ENCODE measurements around the gene EFR3B.
"Not testable (repeated sequence)": the region's sequence is repeated elsewhere in the genome, so short reads cannot be mapped to it uniquely, and the experiment has no call there.

The EFR3B gene

DNA sequence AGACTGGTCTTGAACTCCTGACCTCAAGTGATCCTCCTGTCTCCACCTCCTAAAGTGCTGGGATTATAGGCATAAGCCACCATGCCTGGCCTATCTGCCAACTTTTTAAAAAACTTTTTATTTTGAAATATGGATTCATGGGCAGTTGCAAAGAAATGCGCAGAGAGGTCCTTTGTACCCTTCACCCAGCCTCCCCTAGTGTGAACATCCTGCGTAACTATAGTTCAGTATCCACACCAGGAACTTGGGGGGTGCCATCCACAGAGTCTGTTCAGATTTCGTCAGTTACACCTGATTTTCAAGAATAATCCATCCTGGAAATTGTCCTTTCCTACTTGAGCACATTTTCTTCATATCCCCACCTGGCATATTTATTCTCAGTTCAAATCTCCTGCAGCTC lies 33.0 kb downstream of the EFR3B start:
- DNase-seq: no peak

DNA sequence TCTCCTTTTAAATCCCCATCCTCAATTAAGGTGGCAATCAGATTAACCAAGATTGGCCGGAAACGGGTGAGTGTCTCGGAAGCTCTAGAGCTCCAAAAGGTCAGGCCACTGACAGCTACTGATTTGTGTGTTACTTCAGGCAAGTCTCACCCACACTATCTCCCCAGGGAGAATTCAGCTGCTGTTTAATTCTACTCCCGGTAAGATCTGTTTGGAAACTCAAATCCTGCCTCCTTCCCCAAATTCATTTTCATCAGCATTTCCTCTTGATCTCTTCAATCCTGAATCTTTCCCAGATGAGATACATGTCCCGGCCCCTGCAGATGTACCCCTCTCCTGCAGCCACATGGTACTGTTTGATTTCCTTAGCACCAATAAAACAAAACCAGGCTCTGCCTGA lies 34.9 kb downstream of the EFR3B start:
- peak; percentile 60 for DNase-seq

DNA sequence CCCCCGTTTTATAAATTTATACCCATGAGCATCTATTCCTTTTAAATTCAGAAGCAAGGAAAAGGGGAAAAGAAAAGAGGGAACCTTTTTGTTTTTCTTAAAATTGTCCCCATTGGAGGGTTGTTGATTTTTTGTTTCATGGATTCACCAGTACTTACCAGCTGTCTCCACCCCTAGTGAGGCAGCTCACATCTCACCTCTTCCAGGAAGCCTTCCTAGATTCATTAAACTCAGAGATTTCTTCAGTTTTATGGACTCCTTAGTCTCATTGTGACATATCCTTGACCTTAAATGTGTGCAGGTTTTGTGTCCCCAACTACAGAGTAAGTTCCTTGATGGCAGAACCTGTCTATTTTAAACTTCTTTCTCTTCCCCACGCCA lies 35.9 kb downstream of the EFR3B start:
- no peak for DNase-seq

DNA sequence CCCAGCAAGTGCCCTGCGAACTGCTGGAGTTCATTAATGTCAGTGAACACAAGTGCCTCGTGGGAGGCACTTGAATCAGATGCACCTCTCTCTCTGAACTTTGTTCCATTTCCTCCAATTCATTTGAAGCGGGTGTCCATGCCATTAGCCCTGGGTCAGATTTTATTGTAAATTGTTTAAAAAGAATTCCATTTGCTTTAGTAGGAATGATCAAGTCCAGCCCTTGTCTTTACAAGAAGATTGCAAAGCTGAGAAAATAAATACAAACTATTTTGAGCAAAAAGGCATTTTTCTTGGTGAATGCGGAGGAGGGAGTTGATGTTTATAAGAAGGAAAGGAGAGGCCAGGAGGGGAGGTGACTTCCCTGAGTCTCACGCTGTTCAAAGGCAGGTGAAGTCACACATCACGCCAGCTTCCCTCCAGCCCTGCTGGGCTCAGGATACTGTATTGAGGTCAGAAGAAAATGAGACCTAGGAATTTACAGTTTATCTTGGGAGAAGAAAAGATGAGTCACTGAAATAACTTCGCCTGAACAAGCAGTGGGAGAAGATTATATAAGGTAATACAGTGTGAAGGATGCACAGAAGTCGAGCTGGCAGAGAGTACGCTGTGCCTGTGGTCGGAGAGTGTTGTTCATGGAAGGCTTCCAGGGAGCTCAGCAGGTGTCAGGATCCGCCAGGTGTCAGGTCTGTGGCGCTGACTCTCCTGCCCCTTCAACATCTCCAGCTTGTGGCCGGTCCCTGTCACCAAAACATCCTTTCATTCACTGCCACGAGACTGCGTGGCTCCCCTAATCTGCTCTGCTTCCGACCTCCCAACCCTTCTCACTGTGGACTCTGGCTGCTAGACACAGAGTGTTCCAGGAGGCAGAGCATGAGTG lies 36.5 kb downstream of the EFR3B start:
- DNase-seq: peak; percentile 78

DNA sequence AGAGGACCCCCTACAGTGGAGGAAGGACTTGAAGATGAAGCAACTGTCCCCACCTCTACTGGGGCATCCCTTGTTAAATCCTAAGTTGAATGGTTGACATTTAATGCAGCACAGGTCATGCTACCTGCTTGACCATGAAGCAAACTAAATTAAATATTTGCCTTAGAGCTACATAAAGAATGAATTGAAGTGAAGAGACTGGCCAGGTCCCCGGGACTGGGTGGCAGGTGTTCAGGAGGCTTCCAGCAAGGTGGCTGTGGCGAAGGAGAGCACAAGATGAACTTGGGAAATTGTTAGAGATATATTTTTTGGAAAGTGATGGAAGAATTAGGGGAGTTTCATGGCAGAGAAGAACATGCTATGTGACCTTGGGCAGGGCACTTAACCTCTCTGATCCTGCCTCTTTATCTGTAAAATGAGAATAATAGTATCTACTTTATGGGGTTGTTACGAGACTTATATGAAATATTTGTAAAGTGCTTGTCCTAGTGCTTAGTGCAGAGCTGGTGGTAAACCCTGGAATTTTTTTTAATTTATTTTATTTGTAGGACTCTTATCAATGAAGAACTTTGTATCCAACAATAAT lies 37.3 kb downstream of the EFR3B start:
- DNase-seq: no peak

DNA sequence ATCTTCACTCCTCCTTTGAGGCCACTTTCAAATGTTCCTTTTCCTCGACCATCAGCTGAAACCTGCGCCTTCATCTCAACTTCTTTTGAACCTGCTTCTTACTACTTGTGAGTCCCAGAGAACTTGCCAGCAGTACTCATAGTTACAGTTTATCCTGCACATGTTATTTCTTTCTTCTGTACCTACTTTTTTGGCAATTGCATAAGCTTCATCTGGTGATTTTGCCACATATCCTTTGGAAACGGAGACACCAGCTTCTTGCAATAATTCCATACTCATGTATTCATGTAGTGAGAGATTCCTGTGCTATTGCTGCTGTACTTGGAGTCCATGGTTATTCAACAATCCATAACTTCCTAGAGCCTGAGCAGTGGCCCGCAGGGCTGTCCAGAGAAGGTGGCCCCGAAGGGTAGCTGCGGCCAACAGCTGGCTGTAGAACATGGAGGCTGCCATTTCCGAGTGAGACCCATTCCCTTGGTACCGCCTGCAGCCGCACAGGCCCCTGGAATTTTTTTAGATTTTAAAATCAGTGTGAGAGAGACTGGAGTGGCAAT lies 39.4 kb downstream of the EFR3B start:
- no peak for DNase-seq

DNA sequence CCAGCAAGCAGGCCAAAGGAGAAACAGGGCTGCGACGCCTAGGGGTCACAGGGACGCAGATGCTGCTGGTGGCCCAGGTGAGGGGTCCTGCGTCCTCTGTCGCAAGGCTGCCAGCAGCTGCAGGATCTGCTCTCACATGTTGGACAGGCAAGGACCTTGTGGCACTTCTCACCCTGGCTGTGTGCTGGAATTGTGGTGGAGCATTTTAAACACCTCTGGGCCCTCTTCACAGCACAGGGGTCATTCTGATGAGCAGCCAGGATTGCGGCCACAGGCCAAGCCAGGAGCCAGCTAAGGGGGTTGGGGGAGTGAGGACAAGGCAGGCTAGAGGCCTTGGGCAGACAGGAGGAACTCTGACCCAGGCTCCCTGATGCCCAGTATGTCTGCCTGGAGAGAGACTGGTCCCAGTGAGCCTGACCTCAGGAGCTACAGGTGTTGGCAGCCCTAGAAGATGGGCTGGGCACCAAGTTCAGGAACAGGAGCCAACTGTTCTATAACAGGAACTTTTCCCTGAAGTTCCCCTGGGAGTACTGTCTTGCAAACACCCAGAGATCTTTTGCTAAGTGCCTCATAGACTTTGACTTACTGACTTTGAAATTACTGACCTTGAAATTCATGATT lies 40.2 kb downstream of the EFR3B start:
- DNase-seq: no peak

DNA sequence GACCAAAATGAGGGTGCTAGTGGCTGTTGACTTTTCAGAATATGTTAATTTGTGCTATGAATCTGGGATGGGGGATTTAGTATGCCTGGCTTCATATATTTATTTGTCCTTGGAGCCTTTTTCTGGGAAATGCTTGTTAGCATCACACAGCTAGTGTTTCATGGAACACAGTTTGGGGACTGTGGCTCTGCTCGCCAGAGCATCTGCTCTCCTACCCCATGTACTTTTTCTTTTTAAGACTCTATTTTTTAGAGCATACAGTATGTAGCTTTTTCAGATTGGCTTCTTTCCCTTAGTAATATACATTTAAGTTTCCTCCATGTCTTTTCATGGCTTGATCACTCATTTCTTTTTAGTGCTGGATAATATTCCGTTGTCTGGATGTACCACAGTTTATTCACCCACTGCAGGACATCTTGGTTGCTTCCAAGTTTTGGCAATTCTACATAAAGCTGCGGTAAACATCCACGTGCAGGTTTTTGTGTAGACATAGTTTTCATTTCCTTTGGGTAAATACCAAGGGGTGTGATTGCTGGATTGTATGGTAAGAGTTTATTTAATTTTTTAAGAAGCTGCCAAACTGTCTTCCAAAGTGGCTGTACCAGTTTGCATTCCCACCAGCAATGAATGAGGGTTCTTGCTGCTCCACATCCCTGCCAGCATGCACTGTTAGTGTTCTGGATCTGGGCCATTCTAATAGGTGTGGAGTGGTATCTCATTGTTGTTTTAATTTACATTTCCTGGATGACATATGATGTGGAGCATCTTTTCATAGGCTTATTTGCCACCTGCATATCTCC lies 44.1 kb downstream of the EFR3B start:
- peak; percentile 6 for DNase-seq

DNA sequence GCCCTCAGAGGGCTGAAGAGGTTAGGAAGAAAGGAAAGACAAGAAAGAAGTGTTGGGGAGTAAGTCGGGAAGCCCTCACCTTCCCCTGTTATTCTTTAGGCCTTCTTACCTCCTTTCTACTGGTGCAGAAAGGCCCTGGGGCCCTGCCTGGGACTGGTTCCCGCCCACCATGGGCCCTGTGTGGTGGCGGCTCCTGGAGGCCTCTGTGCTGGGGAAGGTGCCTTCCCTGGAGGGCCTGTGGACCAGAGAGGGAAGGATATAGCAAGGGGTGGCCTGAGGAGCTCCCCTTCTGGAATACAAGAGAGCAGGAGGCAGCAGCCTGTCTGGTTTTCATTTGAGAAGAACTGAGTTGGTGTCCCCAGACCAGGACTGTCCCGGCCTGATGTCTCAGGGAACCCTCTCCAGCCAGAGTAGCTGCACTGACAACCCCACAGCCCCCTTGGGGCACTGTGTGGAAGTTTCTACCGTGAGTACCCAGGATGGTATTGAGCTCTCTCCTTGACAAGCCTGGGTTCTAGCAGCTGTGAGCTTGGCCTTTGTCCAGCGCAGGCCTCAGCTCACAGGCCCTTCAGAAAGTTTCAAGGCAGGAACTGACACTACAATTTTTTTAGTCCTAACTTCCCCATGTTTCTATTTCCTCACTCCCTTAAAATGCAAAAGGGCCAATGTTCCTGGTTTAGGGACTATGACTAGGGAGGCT lies 47.1 kb downstream of the EFR3B start:
- no peak for DNase-seq

DNA sequence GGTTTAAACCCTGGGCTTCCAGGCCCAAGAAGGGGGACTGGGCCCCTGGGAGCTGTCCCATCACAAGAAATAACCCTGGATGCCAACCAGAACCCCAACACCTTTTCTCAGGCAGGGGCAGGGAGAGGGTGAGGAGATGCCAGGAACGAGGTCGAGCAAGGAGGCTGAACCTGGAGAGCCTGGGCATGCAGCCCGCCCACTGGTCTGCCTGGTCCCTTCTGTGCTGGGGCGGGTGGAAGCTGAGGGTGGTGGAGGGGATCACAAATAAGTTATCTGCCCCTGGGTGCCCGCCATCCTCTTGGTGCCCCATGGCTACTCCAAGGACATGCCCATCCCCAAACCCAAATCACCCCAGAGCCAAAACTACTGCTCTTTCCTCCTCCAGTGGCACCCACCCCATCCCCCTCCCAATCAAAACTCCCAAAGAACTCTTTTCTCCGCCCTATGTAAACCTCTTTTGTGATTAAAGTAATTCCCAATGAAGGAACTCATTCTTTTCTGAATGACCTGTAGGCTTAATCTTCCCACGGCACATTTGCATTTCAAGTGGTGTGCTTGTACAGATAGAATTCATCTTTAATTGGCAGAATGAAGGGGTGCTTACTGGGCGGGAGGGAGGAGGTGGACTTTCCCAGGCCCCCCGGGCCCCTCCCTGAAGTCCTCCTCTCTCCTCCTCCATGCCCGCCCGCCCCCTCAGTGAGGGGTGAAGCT lies 47.9 kb downstream of the EFR3B start:
- DNase-seq: no peak

DNA sequence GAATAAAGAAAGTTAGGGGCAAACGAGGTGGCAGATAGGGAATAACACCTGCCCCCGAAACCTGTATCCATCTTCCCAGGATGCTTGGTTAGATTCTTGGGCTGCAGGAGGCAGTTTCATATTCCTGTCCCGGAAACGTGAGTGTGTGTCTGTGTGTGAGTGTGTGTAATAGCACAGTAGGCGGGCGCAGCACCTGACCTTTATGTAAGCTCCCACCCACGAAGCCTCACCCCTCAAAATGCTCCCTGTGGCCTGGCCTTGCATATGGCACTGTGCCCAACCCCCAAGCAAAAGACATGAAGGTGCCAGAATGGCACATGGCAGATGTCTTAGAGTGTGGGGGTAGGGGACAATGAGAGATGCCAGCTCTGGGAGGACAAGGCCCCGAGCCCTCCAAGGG lies 48.9 kb downstream of the EFR3B start:
- DNase-seq: peak; percentile 35

DNA sequence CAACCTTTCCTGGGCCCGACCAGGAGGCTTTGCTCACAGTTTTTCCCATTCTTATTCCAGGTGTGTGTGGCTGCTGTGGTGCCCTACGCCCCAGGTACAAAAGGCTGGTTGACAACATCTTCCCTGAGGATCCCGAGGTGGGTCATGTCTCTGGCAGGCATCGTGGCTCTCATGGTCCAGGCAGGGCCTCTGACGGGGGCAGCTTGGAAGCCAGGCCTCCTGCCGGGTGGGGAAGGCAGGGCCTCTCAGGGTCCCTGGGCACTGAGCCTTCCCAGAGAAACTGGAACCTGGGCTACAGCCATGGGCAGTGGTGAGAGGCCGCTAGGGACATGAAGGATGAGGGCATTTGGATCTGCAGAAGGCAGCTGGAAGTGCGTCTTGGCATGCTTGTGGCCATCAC lies 49.4 kb downstream of the EFR3B start:
- no peak for DNase-seq

DNA sequence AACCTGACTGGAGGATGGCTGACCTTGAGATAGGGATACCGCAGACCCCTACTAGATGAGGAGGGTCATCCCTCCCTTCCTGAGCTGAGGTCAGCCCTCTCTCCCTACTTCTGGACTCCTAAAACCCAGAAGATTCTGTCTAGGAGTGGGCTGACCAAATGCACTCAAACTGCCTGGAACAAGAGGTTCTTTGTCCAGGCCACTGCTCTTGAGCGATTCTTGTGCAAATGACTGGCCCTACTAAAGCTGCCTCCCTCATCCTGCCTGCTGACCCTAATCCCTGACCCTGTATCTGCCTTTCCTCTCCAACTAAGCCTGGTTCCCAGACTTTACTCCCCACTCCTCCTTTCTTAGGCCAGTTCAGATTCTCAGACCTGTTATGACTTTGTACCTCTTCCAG lies 56.2 kb downstream of the EFR3B start:
- no peak for DNase-seq

DNA sequence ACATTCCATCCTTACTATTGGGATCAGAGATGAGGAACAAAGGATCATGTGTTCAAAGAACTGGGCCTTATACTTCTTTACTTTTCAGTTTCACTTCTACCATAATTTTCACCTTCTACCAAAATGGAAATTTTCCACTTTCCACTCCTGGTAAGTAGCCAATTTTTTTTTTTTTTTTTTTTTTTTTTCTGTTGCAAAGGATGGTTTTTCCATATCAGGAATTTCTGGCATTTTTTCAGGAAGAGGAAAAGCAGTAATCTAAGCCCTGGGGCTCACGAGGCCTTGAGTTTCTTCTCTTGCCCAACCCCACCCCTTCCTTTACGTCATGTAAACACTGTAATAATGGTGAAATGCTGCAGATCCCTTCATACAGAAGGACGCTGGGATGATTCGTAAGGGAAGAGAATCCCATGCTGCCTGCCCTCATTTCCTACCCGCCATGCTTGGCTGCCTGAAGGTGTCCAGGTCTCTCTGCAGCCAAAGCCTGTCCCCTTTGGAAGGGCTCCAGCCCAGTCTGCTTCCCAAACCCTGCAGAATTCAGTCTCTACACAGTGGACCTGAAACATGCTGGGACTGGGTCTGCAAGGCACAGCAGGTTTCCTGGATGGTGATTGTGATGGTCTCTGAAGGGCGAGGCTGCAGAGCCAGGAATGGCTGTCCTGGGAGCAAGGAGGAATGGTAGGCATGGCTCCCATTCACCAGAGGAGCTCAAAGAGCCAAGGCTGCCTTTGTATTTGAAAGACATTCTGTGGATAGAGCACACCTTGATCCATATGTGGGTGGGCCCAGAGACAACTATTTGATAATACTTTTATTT lies 57.0 kb downstream of the EFR3B start:
- DNase-seq: no peak

DNA sequence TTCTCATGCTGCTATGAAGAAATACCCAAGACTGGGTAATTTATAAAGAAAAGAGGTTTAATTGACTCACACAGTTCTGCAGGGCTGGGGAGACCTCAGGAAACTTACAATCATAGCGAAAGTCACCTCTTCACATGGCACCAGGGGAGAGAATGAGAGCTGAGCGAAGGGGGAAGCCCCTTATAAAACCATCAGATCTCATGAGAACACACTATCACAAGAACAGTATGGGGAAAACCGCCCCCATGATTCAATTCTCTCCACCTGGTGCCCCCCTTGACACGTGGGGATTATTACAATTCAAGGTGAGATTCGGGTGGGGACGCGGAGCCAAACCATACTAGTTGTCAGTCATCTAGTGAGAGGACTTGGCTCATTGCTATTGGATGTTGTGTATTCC lies 60.5 kb downstream of the EFR3B start:
- DNase-seq: not testable (repeated sequence)

DNA sequence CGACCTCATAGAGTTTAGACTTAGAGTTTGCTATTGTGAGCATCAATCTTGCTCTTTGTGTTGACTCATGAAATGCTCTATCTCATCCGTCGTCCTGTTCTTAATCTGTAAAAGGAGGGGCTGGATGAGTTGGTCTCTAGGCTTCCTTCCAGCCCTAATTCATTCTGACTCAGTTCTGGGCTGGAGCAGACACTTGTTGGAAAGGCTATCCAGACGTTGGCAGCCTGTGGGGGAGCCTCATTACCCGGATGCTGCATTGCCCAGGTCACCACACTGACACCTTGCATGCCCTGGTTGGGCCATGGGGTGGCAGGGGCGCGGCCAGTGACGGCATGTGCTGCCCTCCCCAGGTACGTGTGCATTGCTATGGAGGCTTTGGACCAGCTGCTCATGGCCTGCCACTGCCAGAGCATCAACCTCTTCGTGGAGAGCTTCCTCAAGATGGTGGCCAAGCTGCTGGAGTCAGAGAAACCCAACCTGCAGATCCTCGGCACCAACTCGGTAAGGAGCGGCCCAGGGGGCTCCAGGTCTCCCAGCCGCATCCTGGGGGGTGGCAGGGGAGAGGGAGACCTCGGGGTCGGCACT lies 61.5 kb downstream of the EFR3B start:
- no peak for DNase-seq

DNA sequence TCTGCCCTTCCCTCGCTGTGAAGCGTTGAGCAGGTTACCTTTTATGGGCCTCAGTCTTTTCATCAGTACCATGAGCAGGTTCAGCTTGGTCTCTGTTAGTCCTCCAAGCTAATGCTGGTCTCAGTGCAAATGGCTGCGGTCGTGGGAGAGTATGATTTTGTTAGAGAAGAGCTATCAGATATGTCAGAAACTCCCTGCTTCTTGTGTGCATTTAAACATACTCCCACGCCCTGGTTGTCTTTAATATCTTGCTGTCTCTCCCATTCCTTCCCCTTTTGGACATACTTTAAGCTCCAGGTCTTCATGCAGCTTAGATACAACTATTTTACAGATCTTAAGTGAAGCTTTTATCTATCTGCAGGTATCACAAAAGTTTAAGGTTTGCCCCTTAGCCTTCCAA lies 62.9 kb downstream of the EFR3B start:
- no peak for DNase-seq

DNA sequence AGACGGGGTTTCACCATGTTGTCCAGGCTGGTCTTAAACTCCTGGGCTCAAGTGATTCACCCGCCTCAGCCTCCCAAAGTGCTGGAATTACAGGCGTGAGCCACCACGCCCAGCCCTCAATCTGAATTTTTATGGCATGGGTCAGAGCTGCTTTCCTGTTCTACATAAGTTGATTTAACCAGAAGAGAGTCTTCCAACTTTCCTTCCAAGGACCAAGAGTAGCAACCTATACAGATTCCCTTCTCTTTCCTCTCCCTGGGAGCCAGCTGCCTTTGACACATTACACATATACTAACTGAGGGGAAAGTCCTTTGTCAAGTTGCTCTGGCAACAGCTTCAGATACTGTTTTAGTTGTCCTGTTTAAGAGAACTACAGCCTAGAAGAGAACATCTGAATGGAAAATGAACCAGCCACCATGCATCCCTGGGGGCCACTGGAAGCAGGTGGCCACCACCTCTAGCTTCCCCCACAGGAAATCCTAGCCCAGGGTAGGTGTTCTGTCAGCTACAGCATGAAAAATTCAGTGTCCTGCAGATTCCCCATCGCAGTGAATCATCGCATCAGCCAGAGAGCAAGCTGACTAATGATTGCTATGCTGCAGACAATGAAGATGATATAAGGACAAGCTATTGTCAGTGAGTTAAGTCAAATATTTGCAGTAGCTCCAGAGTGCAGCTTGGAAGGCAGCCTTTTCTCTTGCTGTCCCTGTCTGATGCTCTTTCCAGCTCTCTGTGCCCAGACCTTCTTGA lies 63.6 kb downstream of the EFR3B start:
- peak; percentile 78 for DNase-seq

DNA sequence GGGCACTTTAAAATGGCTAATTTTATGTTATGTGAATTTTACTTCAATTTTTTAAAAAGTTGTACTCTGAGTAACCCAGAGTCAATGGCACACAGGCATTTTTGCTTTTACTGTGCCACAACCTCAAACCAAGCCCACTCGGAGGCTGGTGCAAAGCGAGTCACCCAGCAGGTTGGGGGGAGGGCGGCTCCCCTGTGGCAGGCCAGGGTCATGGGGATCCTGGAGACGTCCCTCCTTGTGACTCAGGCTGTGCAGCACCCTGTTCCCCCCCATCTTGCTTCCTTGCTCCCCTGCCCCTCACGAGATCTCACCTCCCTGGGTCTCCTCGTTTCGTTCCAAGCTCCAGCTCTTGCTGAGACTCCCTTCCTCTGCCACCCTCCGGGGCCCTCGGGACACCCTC lies 67.9 kb downstream of the EFR3B start:
- DNase-seq: no peak

DNA sequence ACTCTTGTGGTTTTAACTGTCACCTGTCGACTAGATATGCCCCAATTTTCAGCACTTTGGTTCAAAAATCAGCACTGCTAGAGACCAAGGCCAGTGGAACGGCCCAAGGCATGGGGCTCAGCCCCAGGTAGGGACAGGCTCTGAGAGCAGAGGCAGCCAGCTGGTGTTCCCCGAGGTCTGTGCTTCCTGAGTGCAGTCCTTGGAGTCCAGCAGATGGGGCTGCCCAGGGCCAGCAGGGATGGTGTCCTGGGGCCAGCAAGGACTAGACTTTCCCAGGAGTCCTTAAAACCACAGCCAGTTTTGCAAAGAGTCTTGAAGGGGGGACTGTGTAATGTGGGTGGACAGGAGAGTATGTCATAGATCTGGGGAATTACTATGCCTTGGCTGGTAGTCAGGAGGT lies 70.2 kb downstream of the EFR3B start:
- no peak for DNase-seq

Measured in NCI-H69 (cell line).